Activated CD8-positive, alpha-beta T cell treated with anti-CD3 and anti-CD28 coated beads for 36 hours (primary cell): Measurements from ENCODE around the gene STAM. TPM values are rescaled to one million over a fixed set of nuclear protein-coding genes. Genes with fewer than 3 reads are reported as not detected.

Experiments
- ATAC-seq: fragments of 200-7000 bp; cut with Tn5 transposase; one replicate; pipeline ENCODE4 v1.10.0; 2021; ENCODE audit warnings: mild to moderate bottlenecking, moderate library complexity
- CTCF ChIA-PET: fragments of 350-600 bp; sonication (Branson Sonifier 250); formaldehyde crosslinking; loops from one replicate; lab custom pipeline; 2021; ENCODE audit warnings: antibody characterized with exemption; lab: Charles Lee
- POLR2A ChIA-PET: fragments of 350-600 bp; sonication (Branson Sonifier 250); formaldehyde crosslinking; loops from one replicate; lab custom pipeline; 2021; ENCODE audit warnings: antibody characterized with exemption; lab: Charles Lee
- DNase-seq: peaks from one replicate; pipeline ENCODE4 v3.0.0-alpha.2; 2020
- H3K27ac Mint-ChIP-seq: one replicate; pipeline ENCODE4 v1.8.0; 2021; ENCODE audit warnings: mild to moderate bottlenecking, mixed read lengths
- H3K27me3 Mint-ChIP-seq: one replicate; pipeline ENCODE4 v1.8.0; 2021; ENCODE audit warnings: mixed read lengths
- H3K36me3 Mint-ChIP-seq: one replicate; pipeline ENCODE4 v1.8.0; 2021; ENCODE audit warnings: low read depth, mixed read lengths
- H3K4me1 Mint-ChIP-seq: one replicate; pipeline ENCODE4 v1.8.0; 2021; ENCODE audit warnings: low read depth, mixed read lengths
- H3K4me3 Mint-ChIP-seq: one replicate; pipeline ENCODE4 v1.8.0; 2021; ENCODE audit warnings: mild to moderate bottlenecking, moderate library complexity, mixed read lengths
- H3K9me3 Mint-ChIP-seq: one replicate; pipeline ENCODE4 v1.8.0; 2021; ENCODE audit warnings: mixed read lengths
- intact Hi-C: fragments of 100-400 bp; cut with micrococcal nuclease; formaldehyde crosslinking; loops from one replicate; pipeline ENCODE4 v1.10.0; 2022
- total RNA-seq, 2 experiments: library from RNA; stranded (reverse); gene quantifications; one replicate each; pipeline ENCODE4 v1.2.3, GENCODE V29; 2021
- TF ChIP-seq, protein P1 (sequence below): fragments of 200-600 bp; IDR thresholded peaks from one replicate; pipeline ENCODE4 v1.8.0; 2022; ENCODE audit warnings: antibody characterized with exemption, mild to moderate bottlenecking

The STAM gene
- total RNA-seq, 2 experiments from 2014 or later = 21.6 to 24.5 TPM

DNA sequence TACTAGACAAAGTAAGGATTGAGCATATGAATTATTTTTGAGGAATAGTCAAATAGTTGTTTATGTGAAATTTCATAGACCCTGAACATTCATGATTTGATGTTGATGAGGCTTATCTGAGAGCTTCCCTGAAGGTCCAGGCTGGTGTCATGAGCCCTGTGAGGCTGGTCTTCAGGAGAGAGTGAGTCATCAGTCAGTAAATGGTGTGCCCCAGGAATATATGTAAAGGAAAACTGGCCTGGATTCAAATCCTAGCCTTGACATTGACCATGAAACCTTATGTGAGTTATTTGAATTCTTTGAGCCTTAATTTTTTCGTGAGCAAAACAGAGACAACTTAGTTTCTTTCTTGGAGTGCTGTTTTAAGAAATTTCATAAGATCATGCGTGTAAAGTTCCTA, 114.2 kb downstream of the STAM start:
- ChIA-PET POLR2A (no interaction called here), CTCF (interaction anchor here (1.3 to 1.5 kb wide), 2 partner anchors 15 to 21 kb away, joined by 3 to 4 read pairs; no protein-coding TSS in a partner anchor)
- H3K27me3 Mint-ChIP-seq = no peaks in the 10 kb centered on the region
- intact Hi-C loops = no loop called here
- TF ChIP-seq, protein P1, sequence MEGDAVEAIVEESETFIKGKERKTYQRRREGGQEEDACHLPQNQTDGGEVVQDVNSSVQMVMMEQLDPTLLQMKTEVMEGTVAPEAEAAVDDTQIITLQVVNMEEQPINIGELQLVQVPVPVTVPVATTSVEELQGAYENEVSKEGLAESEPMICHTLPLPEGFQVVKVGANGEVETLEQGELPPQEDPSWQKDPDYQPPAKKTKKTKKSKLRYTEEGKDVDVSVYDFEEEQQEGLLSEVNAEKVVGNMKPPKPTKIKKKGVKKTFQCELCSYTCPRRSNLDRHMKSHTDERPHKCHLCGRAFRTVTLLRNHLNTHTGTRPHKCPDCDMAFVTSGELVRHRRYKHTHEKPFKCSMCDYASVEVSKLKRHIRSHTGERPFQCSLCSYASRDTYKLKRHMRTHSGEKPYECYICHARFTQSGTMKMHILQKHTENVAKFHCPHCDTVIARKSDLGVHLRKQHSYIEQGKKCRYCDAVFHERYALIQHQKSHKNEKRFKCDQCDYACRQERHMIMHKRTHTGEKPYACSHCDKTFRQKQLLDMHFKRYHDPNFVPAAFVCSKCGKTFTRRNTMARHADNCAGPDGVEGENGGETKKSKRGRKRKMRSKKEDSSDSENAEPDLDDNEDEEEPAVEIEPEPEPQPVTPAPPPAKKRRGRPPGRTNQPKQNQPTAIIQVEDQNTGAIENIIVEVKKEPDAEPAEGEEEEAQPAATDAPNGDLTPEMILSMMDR = no peak
- peaks cover 5% of the 10 kb centered on the region for H3K4me1 Mint-ChIP-seq
- no peaks in the 10 kb centered on the region for H3K9me3 Mint-ChIP-seq
- DNase-seq (no peak), ATAC-seq (no peak)
- no peak overlapping the region for H3K4me3 Mint-ChIP-seq
- H3K27ac Mint-ChIP-seq = no peak overlapping the region
- H3K36me3 Mint-ChIP-seq = no peaks in the 10 kb centered on the region

DNA sequence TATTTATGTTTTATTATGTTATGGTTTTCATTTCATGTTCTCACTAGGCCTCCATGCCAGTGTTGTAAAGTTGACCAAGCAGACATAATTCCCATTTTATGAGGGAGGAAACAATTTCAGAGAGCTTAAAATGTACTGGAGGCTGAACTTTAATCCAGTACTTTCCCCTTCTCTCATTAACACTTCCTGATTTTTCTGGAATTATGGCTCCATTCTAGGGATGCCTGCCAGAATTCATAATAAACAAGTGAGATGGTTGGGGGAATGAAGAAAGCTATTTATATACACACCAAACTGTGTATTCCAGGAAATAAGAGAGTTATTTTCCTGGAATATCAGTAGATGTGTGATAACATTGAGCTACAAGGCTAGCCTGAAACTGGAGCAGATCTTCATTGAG, 114.9 kb downstream of the STAM start:
- TF ChIP-seq, protein P1 = no peak
- H3K9me3 Mint-ChIP-seq = no peaks in the 10 kb centered on the region
- no peak overlapping the region for H3K27ac Mint-ChIP-seq
- intact Hi-C loops = no loop called here
- ATAC-seq (no peak), DNase-seq (no peak)
- ChIA-PET POLR2A (no interaction called here), CTCF (interaction anchor here (1.3 to 1.5 kb wide), 2 partner anchors 15 to 22 kb away, joined by 3 to 4 read pairs; no protein-coding TSS in a partner anchor)
- H3K4me1 Mint-ChIP-seq = peaks cover 5% of the 10 kb centered on the region
- H3K27me3 Mint-ChIP-seq = no peaks in the 10 kb centered on the region
- no peak overlapping the region for H3K4me3 Mint-ChIP-seq
- H3K36me3 Mint-ChIP-seq = no peaks in the 10 kb centered on the region

DNA sequence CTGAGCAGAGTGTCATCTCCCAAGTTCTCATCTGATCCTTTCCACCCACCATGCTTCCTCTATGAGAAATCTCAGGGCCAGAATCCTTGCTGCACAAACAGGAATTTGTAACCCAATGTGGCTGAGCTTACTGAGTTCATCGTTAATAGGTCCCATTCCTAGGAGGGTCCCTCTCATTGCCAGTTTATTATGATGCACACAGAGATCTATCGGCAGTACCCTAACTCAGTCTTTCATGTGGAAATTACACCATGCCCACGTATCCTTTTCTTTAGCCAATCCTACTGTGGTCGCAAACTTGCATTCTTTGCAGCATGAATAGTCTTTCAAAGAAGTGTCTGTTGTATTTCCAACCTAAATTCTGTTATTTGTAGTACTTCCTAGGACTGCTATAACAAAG, 120.2 kb downstream of the STAM start:
- ChIA-PET CTCF (no interaction called here), POLR2A (no interaction called here)
- H3K9me3 Mint-ChIP-seq = no peaks in the 10 kb centered on the region
- H3K27me3 Mint-ChIP-seq = no peaks in the 10 kb centered on the region
- TF ChIP-seq, protein P1 = no peak
- H3K4me1 Mint-ChIP-seq = no peaks in the 10 kb centered on the region
- intact Hi-C loops = no loop called here
- DNase-seq (no peak), ATAC-seq (no peak)
- H3K4me3 Mint-ChIP-seq = no peak overlapping the region
- H3K27ac Mint-ChIP-seq = no peak overlapping the region
- H3K36me3 Mint-ChIP-seq = no peaks in the 10 kb centered on the region

GRCh38 chr10:17765602-17766001, 121.7 kb downstream of the STAM start:
- Mint-ChIP-seq H3K27ac (no peak overlapping the region), H3K9me3 (no peaks in the 10 kb centered on the region), H3K4me1 (no peaks in the 10 kb centered on the region), H3K4me3 (no peak overlapping the region), H3K36me3 (no peaks in the 10 kb centered on the region), H3K27me3 (no peaks in the 10 kb centered on the region)
- ChIA-PET CTCF (no interaction called here), POLR2A (no interaction called here)
- no peak for DNase-seq
- TF ChIP-seq, protein P1 = no peak
- ATAC-seq = no peak
- intact Hi-C loops = no loop called here

Other genes starting within 250 kb of the STAM start
- not detected for gene ST8SIA6, start 189.6 kb upstream of the STAM start, total RNA-seq
- 1 to 10 TPM; 2.6 to 2.8 TPM for gene HACD1, start 26.8 kb upstream of the STAM start, total RNA-seq
- gene TMEM236, start 108.0 kb downstream of the STAM start, total RNA-seq = under 1 TPM; 0.11 to 0.16 TPM
- gene MRC1, start 165.2 kb downstream of the STAM start, total RNA-seq = not detected